HL-60 (cell line): ENCODE data around the gene FAM107B.

ENCODE experiments used
- DNase-seq, 2 experiments: peaks; one replicate each; pipeline ENCODE4 v3.0.0-alpha.2; 2010 to 2020; ENCODE audit warnings: low read depth in 1 of 2, low spot score in 1 of 2
- H3K27ac ChIP-seq: fragments of 250-450 bp; sonication (Bioruptor Pico); replicated peaks from 2 replicates; pipeline ENCODE4 v1.5.1; 2020; ENCODE audit warnings: mild to moderate bottlenecking, moderate library complexity
- H3K27me3 ChIP-seq: fragments of 250-450 bp; sonication (Bioruptor Pico); 2 replicates; pipeline ENCODE4 v1.5.1; 2021; ENCODE audit warnings: mild to moderate bottlenecking, moderate library complexity; ENCODE audit not compliant: insufficient read depth, poor library complexity, severe bottlenecking
- H3K4me3 ChIP-seq: replicated peaks from 2 replicates; pipeline ENCODE4 v1.5.1; 2011; ENCODE audit warnings: mild to moderate bottlenecking, control low read depth, low read length; ENCODE audit not compliant: insufficient read depth
- GABPA ChIP-seq: IDR thresholded peaks from 2 replicates; pipeline ENCODE4 v1.6.1; 2012; ENCODE audit warnings: low read depth
- POLR2AphosphoS5 ChIP-seq: IDR thresholded peaks from 2 replicates; pipeline ENCODE4 v1.6.1; 2012; ENCODE audit warnings: low read depth
- SPI1 ChIP-seq: IDR thresholded peaks from 2 replicates; pipeline ENCODE4 v1.6.1; 2012; ENCODE audit warnings: low read depth, mild to moderate bottlenecking, borderline replicate concordance
- TF ChIP-seq, protein P1 (sequence below): IDR thresholded peaks from one replicate; pipeline ENCODE4 v1.5.1; 2011; ENCODE audit warnings: low read length, control low read depth, inconsistent platforms; ENCODE audit not compliant: insufficient read depth
- TF ChIP-seq, protein P2 (sequence below): IDR thresholded peaks from 2 replicates; pipeline ENCODE4 v1.6.1; 2012; ENCODE audit warnings: low read depth; ENCODE audit not compliant: insufficient replicate concordance

FAM107B gene

GRCh38 chr10:14602807-14603533 lies 171.7 kb downstream of the FAM107B start:
- TF ChIP-seq, protein P1, sequence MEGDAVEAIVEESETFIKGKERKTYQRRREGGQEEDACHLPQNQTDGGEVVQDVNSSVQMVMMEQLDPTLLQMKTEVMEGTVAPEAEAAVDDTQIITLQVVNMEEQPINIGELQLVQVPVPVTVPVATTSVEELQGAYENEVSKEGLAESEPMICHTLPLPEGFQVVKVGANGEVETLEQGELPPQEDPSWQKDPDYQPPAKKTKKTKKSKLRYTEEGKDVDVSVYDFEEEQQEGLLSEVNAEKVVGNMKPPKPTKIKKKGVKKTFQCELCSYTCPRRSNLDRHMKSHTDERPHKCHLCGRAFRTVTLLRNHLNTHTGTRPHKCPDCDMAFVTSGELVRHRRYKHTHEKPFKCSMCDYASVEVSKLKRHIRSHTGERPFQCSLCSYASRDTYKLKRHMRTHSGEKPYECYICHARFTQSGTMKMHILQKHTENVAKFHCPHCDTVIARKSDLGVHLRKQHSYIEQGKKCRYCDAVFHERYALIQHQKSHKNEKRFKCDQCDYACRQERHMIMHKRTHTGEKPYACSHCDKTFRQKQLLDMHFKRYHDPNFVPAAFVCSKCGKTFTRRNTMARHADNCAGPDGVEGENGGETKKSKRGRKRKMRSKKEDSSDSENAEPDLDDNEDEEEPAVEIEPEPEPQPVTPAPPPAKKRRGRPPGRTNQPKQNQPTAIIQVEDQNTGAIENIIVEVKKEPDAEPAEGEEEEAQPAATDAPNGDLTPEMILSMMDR: no peak
- TF ChIP-seq GABPA (no peak), POLR2AphosphoS5 (no peak), SPI1 (no peak)
- TF ChIP-seq, protein P2, sequence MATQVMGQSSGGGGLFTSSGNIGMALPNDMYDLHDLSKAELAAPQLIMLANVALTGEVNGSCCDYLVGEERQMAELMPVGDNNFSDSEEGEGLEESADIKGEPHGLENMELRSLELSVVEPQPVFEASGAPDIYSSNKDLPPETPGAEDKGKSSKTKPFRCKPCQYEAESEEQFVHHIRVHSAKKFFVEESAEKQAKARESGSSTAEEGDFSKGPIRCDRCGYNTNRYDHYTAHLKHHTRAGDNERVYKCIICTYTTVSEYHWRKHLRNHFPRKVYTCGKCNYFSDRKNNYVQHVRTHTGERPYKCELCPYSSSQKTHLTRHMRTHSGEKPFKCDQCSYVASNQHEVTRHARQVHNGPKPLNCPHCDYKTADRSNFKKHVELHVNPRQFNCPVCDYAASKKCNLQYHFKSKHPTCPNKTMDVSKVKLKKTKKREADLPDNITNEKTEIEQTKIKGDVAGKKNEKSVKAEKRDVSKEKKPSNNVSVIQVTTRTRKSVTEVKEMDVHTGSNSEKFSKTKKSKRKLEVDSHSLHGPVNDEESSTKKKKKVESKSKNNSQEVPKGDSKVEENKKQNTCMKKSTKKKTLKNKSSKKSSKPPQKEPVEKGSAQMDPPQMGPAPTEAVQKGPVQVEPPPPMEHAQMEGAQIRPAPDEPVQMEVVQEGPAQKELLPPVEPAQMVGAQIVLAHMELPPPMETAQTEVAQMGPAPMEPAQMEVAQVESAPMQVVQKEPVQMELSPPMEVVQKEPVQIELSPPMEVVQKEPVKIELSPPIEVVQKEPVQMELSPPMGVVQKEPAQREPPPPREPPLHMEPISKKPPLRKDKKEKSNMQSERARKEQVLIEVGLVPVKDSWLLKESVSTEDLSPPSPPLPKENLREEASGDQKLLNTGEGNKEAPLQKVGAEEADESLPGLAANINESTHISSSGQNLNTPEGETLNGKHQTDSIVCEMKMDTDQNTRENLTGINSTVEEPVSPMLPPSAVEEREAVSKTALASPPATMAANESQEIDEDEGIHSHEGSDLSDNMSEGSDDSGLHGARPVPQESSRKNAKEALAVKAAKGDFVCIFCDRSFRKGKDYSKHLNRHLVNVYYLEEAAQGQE: no peak
- no peak for DNase-seq
- Histone ChIP-seq H3K4me3 (peak overlapping the region; percentile 70), H3K27me3 (no peaks in the 10 kb centered on the region), H3K27ac (peak overlapping the region; percentile 77)

- TF ChIP-seq POLR2AphosphoS5: peak; percentile 40; the same call in 1 of the 2 replicates
- TF ChIP-seq, protein P2: no peak
- Histone ChIP-seq H3K27me3 (no peaks in the 10 kb centered on the region), H3K4me3 (peak overlapping the region; percentile 70), H3K27ac (peak overlapping the region; percentile 77)
- DNase-seq: peak; percentile 73
These were observed 172.6 kb downstream of the FAM107B start for GRCh38 chr10:14601872-14602725.

DNA sequence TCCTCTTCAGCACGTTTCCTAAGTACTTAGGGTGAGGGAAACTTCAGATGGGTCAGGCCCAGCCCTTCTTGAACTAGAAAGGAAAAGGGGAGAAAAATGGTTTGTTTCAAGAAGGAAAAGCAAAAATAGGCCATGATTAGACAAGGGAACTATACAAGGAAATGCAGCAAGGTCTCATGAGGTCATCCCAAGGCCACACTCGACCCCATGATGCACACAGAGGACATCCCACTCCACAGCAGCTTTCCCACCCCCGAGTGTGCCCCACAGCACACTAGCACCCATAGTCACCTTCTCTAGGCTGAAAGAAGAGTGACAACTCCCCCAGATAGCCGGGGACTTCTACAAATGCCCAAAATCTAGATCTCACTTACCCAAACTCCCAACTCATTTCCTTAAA lies 173.4 kb downstream of the FAM107B start:
- TF ChIP-seq SPI1 (no peak), POLR2AphosphoS5 (no peak), GABPA (no peak)
- TF ChIP-seq, protein P1: no peak
- TF ChIP-seq, protein P2: no peak
- Histone ChIP-seq H3K4me3 (peak overlapping the region; percentile 70), H3K27ac (peak overlapping the region; percentile 77), H3K27me3 (no peaks in the 10 kb centered on the region)
- DNase-seq: no peak
